C1 segment of cervical spinal cord (tissue), 14 donors: Measurements from ENCODE around the gene SNCB.
"Not testable (repeated sequence)": the region's sequence is repeated elsewhere in the genome, so short reads cannot be mapped to it uniquely, and the experiment has no call there.

Experiments used
- DNase-seq, 14 donors: peaks; one replicate each; lab custom pipeline; 2025; lab: John Stamatoyannopoulos, UW

Gene SNCB

DNA sequence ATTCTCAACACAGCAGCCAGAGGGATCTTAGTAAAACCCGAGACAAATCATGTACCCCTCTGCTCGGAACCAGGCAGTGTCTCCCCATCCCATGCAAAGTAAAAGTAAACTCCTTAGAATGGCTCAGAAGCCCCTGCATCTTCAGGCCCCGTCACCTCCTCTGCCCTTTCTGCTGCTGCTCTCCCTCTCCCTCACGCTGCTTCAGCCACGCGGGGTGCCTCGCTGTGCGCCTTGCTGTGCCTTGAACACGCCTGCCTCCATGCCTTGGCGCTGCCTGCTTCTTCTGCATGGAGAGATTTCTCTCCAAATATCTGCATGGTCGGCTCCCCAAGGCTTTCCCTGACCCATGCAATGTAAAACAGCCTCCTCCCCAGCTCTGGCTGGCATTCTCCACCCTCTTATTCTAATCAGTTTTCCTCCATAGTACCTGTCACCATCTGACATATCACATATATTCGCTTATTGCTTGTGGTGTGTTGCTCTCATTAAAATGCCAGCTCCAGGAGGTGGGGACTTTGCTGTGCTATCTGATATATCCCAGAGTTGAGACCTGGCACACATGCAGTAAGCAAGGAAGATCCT, 28.3 kb downstream of the SNCB start:
- DNase-seq = no peak

DNA sequence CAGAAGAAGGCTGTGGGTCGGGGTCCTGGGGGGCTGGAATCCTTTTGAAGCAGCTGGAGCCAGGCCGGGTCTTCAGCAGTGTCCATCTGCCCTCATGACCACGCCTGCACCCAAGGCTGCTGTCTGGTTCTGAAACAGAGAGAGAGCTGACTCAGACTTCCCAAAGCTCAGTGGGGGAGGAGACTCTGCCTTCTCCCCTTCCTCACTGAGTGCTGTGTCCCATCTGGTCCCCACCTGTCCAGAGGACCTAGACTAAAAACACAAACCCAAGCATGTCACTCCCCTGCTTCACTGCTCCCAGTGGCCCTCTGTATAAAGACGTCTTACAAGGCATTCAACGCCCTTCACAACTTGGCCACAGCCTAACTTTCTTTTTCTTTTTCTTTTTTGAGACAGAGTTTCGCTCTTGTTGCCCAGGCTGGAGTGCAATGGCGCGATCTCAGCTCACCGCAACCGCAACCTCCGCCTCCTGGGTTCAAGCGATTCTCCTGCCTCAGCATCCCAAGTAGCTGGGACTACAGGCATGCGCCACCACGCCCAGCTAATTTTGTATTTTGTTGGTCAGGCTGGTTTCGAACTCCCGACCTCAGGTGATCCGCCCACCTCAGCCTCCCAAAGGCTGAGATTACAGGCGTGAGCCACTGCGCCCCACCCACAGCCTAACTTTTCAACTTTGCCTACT, 30.4 kb downstream of the SNCB start:
- DNase-seq = not testable (repeated sequence)

DNA sequence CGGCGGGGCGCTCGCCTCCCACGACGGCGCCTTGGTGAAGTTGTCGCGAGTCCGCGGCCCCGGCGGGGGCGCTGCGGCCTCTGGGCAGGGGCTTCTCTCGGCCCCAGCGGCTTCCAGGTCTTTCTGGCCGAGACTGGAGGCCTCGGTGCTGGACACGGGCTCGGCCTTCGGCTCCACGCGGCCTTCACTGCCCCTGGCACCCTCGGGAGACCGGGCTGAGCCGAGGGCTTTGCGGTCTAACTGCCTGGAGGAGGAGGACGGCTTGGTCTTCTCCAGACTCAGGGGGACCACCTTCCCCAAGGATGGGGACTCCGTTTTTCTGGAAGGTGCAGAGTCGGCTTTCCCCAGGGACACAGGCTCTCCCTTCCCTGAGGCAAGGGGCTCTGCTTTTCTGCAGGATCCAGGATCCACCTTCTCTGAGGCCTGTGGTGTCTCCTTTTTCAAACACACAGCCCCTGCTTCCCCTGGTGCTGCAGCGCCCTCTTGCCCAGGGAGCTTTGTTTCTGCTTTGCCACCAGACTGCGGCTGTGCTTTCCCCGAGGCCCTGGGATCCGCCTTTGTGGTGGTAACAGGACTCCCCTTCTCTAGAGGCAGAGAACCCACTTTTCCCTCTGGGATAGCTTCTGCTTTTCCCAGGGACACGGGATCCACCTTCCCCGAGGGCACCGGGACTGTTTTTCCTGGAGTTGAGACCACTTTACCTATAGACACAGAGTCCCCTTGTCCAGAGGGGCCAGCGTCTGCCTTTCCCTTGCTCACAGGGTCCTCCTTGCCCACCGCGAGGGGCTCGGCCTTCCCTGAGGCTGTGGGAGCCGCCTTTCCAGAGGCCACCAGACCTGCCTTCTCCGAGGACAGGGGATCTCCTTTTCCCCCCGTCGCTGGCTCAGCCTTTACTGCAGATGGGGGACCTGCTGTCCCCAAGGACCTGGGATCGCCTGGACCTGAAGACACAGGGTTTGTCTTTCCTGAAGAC, 32.6 kb downstream of the SNCB start:
- no peak for DNase-seq

DNA sequence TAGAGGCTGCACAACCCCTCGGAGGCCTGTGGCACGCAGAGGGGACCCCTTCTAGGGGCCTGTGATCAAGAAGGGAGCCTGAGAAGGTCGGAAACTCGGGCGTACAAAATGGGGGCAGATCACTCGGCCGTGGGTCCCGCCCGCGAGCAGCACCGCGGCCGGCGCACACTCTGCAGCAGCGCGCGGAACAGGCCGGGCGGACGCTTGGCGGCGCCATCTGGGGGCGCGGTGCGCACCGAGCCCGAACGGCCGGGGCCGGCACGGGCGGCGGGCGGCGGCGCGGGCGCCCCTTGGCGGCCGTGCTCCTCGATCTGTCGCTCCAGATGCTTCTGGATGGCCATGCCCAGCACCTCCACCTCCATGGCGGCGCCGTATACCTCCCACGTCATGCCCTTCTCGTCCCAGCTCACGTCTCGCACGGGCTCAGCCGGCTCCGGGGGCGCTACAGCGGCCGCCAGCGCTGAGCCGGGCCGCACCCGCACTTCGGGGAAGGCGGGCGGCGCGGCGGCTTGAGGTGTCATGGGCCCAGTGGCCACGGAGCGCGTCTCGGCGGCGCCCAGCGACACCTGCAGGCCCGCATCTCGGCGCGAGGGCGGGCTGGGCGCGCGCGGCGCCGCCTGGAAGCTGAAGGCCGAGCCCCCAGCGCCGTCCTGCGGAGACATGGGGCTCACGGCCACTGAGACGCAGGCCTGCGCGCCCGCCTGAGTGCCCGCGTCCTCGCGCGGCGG, 33.5 kb downstream of the SNCB start:
- DNase-seq = no peak

DNA sequence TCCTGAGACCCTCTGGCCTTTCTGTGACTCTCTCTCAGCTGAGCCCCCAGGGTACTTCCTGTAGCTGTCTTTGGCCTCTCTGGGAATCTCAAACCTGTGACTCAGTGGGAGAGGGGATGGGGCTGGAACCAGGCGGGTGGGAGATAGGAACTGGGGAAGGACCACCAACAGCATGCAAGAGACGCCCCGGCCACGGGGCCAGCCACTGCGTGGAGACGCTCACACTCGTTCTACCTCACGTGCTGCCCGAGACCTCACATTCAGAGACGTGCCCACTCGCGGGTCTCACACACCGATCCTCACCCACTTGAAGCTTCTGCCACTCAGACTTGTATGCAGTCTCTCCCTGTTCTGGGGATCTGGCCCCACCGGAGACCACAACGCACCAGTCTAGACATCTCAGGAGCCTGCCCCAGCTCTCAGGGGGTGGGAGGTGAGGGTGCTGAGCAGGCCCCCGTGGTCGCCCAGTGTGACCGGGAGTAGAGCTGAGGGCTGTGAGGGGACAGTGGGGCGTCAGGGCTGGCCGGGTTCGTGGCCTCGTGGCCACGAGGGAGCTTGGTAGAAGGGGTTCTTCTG, 34.2 kb downstream of the SNCB start:
- no peak for DNase-seq

DNA sequence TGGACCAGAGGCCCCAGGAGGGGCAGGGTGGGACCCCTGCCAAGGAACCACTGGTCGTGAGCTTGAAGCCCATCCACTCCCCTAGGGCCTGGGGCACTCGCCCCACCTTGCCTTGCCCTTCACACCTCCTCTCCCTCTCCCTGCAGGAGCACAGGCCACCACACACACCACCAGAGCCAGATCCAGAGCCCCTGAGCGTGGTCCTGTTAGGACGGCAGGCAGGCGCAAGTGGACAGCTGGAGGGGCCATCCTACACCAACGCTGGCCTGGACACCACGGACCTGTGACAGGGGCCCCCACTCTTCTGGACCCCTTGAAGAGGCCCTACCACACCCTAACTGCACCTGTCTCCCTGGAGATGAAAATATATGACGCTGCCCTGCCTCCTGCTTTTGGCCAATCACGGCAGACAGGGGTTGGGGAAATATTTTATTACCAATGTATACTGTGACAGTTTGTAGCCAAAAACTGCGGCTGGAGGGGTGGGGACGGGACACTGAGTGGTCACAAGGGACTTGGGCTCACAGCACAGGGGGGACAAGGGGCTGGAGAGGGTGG, 34.9 kb downstream of the SNCB start:
- no peak for DNase-seq

DNA sequence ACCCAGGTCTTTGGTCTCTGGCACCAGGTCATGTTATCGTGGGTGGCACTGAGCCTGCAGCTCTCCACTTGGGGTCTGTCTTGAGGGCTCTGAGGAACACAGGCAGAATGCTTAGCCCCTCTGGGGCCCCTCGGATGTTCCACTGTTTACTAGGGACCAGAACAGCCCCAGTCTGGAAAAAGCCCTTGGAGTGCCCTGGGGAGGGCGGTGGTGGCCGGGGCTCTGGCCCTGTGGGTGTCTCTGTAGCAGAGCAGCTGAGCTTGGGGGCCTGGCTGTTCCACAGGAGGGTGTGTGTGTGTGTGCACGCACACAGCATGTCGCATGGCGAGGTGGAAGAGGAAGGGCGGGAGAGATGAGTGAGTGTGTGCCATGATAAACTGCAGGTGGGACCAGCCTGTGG, 35.8 kb downstream of the SNCB start:
- no peak for DNase-seq

DNA sequence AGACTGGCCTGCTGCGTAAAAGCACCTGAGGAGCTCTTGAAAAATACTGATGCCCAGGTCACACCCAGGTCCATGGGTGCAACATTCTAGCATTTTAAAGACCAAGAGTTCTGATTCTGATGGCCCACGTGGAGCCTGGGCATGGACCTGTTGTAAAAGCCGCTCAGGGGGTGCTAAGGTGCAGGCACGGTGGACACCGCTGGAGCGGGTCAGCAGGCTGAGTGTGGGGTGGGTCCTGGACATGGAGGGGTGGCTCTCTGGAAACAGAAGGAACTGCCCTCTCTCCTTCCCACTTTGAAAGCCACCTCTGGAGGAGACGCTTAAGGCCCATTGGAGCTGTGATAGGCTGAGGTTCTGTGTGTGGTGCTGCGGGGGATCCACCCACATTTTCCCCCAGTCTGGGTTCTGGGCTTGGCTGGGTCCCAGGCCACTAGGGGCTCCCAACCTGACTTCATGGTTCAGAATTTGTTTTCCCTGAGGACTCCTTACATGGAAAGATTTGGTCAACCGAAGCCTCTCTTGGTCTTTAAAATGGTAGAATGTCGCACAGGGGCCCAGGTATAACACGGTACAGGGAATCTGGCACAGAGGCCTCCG, 37.0 kb downstream of the SNCB start:
- DNase-seq = no peak

DNA sequence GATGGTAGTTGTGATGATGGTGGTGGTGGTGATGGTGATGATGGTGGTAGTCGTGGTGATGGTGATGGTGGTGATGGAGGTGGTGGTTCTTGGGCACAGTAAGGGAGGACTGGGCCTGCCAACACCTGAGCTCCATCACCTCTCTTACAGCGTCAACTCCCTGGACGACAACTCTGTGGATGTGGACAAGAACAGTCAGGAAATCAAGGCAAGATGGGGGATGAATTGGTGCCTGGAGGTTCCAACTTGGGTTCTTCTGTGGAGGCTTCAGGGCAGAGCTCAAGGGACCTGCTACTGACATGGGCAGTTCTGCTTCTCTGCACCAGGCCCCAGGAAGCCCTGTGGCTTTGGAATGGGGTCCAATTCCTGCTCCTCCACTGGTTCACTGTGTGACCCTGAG, 37.8 kb downstream of the SNCB start:
- DNase-seq = no peak

DNA sequence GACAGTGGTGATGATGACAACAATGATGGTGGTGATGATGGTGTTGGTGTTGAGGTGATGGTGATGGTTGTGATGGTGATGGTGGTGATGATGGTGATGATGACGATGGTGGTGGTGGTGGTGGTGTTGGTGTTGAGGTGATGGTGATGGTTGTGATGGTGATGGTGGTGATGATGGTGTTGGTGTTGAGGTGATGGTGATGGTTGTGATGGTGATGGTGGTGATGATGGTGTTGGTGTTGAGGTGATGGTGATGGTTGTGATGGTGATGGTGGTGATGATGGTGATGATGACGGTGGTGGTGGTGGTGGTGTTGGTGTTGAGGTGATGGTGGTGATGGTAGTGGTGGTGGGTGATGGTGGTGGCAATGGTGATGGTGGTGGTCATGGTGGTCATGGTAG, 38.7 kb downstream of the SNCB start:
- not testable (repeated sequence) for DNase-seq

DNA sequence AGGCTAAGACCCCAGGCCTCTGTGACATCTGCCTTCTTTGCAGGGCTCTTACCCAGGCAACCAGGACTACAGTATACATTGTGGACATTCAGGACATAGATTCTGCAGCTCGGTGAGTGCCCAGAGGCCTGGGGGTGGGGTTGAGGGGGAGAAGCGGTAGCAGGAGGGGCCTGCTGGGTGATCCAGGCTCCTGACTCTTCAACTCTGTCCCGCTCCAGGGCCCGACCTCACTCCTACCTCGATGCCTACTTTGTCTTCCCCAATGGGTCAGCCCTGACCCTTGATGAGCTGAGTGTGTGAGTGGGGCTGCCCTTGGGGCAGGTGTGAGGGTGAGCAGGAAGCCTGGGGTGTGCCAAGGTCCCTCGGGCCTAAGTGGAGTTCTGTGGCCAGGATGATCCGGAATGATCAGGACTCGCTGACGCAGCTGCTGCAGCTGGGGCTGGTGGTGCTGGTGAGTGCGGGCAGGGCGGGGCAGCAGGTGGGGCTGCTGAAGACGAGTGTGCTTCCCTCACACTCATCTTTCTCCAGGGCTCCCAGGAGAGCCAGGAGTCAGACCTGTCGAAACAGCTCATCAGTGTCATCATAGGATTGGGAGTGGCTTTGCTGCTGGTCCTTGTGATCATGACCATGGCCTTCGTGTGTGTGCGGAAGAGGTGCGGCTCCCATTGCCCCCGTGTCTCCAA, 40.2 kb downstream of the SNCB start:
- no peak for DNase-seq

DNA sequence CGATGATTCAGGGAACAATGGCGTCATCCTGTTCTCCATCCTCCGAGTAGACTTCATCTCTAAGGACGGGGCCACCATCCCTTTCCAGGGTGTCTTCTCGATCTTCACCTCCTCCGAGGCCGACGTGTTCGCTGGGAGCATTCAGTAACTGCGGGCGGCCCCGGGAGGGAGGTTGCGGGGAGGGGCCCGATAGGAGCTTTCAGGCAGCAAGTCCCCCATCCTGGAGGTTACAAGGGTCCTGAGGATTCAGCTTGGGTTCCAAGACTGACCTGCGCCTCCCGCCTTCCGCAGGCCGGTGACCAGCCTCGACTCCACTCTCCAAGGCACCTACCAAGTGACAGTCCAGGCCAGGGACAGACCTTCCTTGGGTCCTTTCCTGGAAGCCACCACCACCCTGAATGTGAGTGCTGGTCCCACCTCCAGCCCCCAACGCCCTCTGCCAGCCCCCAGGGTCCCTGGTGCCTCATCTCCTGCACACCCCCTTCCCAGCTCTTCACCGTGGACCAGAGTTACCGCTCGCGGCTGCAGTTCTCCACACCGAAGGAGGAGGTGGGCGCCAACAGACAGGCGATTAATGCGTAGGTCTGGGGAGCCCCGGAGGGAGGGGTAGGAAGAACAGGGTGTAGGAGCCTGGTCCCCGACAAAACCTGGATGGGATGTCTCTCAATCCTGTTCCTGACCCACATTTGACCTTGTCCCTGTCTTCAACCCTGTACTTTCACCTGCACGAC, 41.1 kb downstream of the SNCB start:
- no peak for DNase-seq

DNA sequence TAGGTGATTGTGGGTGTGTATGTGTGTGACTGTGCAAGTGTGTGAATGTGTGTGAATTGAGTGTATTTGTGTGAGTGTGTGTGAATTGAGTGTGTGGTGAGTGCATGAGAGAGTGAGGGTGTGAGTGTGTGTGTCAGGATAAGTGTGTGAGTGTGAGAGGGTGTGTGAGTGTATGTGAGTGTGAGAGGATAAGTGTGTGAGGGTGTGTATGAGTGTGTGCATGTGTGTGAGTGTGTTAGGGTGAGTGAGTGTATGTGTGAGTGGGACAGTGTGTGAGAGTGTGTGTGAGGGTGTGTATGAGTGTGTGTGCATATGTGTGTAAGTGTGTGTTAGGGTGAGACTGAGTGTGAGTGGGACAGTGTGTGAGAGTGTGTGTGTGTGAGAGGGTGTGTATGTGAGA, 42.0 kb downstream of the SNCB start:
- no peak for DNase-seq

DNA sequence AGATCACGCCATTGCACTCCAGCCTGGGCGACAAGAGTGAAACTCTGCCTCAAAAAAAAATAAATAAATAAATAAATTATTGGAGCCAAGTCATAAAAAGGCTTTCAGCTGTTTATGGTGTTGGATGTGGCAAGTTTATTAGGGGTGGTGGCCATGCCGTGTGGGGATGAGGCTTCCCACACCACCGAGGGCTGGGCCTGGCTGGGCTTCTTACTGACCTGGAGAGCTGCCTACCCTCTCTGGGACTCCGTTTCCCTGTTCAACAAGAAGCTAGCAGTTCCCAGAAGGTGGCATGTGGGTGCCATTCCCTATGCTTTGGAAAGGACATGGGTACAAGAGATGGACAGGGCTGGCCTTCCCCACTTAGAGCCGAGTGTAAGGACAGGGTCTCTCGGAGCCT, 42.9 kb downstream of the SNCB start:
- no peak for DNase-seq

DNA sequence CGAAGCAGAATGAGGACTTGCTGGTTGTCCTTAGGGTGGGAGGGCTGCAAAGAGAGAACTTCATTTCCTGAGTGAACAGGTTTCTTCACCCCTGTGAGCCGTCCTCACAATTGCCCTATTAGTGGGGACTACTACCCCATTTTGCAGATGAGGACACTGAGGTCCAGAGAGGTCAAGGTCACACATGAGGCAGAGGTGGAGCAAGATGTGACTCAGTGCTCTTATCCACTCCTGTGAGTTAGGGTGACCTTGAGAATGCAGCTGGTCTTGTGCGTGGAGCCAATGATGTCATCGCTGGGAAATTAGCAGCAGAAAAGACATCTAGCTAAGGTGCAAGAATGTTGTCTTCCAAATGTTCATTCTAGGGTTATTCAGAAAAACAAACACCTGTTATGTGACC, 47.3 kb downstream of the SNCB start:
- no peak for DNase-seq

DNA sequence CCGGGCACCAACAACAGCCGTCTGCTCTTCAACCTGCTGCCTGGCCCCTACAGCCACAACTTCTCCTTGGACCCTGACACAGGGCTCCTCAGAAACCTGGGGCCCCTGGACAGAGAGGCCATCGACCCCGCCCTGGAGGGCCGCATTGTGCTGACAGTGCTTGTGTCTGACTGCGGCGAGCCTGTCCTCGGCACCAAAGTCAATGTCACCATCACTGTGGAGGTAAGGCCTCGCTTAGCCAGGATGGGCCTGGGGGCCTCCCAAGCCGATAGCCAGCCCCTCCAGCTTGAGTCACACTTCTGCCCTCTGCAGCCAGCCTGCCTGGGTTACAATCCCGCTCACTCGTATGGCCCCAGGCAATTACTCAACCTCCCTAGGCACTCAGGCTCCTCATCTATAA, 49.0 kb downstream of the SNCB start:
- DNase-seq = no peak

DNA sequence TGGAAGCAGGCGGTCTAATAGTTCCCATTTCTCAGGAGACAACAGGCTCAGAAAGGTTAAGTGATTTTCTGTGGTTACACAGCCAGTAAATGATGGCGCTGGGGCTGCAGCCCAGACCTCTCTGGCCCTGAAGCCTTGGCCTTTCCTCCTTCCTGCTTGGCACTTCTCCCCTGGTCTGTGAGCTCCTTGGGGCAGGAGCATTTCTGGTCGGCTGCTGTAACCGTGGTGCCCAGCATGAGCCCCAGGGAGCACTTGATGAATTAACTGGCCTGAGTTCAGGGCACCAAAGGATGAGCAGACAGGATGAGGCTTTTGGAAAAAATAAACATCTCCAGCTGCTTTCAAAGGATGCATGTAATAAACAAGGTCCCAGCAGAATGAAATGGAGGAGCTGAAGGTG, 51.0 kb downstream of the SNCB start:
- DNase-seq = peak in 1 of 14 donors; percentile 19

DNA sequence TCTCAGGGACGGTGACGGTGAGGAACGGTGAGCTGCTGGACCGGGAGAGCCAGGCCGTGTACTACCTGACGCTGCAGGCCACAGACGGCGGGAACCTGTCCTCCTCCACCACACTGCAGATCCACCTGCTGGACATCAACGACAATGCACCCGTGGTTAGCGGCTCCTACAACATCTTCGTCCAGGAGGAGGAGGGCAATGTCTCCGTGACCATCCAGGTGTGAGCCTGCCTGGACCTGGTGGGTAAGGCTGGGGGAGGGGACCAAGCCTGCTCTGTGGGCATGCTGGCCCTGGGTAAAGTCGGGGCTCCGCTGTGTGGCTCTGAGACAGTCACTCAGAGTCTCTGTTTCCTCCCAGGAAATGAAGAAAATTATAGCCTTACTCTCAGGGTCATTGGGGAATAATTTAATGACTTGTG, 51.9 kb downstream of the SNCB start:
- DNase-seq = peak in 1 of 14 donors; percentile 67
